Stimulated activated CD4-positive, alpha-beta T cell treated with anti-CD3 and anti-CD28 coated beads, Interleukin-4, amount 100 ng/mL, for 48 hours (primary cell): ENCODE results near the gene PLA2G7.
A peak's percentile ranks its signal among the peaks of the same experiment; 100 is the strongest.
"Not testable (repeated sequence)": the region's sequence is repeated elsewhere in the genome, so short reads cannot be mapped to it uniquely, and the experiment has no call there.

ENCODE experiments used
- DNase-seq, 2 donors: peaks; one replicate each; pipeline ENCODE4 v3.0.0-alpha.2; 2020; ENCODE audit warnings: low read depth in 2 of 2

The PLA2G7 gene

GRCh38 chr6:46734867-46735719, at the start of gene PLA2G7:
Gene PLA2G7 (minus strand): TSS chr6:46735375. CDS start chr6:46722891, 12,484 bp downstream.
- no peak for DNase-seq

GRCh38 chr6:46784535-46784934, 49.4 kb upstream of the PLA2G7 start:
- no peak for DNase-seq

GRCh38 chr6:46781478-46782378, 46.6 kb upstream of the PLA2G7 start:
- DNase-seq = peak; percentile 4 to 16

- no peak for DNase-seq
Measured at GRCh38 chr6:46777476-46778346, 42.5 kb upstream of the PLA2G7 start.

GRCh38 chr6:46776070-46776712, 41.0 kb upstream of the PLA2G7 start:
- no peak for DNase-seq

- DNase-seq = not testable (repeated sequence)
Measured at GRCh38 chr6:46774736-46775135, 39.6 kb upstream of the PLA2G7 start.

GRCh38 chr6:46773201-46773855, 38.2 kb upstream of the PLA2G7 start:
- no peak for DNase-seq

GRCh38 chr6:46772762-46773161, 37.6 kb upstream of the PLA2G7 start:
- no peak for DNase-seq

GRCh38 chr6:46772016-46772415, 36.8 kb upstream of the PLA2G7 start:
- no peak for DNase-seq

GRCh38 chr6:46764961-46765360, 29.8 kb upstream of the PLA2G7 start:
- DNase-seq = no peak

- not testable (repeated sequence) for DNase-seq
Measured at GRCh38 chr6:46764280-46764679, 29.1 kb upstream of the PLA2G7 start.

- no peak for DNase-seq
Measured at GRCh38 chr6:46763466-46763865, 28.3 kb upstream of the PLA2G7 start.

- no peak for DNase-seq
Measured at GRCh38 chr6:46760925-46761324, 25.8 kb upstream of the PLA2G7 start.

GRCh38 chr6:46758960-46759753, 24.0 kb upstream of the PLA2G7 start:
- DNase-seq = no peak

GRCh38 chr6:46757214-46757596, 22.0 kb upstream of the PLA2G7 start:
- DNase-seq = no peak

- no peak for DNase-seq
Measured at GRCh38 chr6:46756469-46757213, 21.5 kb upstream of the PLA2G7 start.

- no peak for DNase-seq
Measured at GRCh38 chr6:46755865-46756264, 20.7 kb upstream of the PLA2G7 start.

- DNase-seq = no peak
Measured at GRCh38 chr6:46751658-46752057, 16.5 kb upstream of the PLA2G7 start.

- no peak for DNase-seq
Measured at GRCh38 chr6:46749731-46750130, 14.6 kb upstream of the PLA2G7 start.
